NCI-H146 (cell line): ENCODE measurements around the gene ZFYVE26.
"Not testable (repeated sequence)": the region's sequence is repeated elsewhere in the genome, so short reads cannot be mapped to it uniquely, and the experiment has no call there.

Source experiments
- DNase-seq: peaks from one replicate; lab custom pipeline; 2025; lab: John Stamatoyannopoulos, UW

The ZFYVE26 gene

DNA sequence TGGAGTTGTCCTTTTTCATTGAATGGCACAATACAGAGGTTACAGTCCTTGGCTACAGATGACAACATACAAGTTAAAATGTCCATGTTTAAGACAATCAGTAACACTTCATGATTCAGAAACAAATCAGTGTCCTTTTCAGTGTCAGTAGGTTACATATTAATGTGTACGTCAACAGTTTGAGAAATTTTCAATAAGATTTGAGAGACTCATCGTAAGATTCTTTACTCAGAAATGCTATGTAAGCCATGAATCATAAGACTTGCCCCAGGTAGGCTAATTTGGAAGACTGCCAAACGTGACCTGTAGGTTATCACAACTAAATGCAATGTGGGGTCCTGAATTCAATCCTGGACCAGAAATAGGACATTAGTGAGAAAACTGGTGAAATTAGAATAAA is 111.2 kb downstream of the ZFYVE26 start:
- no peak for DNase-seq

DNA sequence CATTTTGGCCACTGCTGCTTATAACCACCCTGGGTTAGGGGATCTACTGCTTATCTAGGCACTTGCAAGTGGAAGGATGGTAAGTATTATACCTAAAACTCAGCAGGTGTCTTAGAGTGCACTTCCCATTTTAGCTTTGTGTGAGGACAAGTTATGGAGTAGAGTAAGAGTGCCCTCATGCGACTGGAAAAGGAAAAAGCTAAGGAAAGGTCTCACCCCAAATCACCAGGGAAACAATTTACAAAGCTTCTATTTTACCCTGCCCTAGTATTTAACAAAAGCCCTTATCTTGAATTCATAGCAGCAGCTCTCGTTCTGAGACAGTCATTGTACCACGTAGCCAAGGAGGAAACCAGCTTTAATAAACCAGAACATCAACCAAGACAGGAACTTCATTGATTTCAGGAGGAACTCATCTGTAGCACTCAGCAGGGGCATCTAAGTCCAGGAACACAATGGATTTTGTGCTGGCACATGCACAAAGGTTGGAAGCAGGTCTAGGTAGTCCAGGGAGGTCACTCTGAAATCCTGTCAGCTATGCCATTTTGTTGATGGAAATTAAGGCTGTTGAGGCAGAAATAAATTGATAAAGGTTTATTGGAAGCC is 111.8 kb downstream of the ZFYVE26 start:
- peak; percentile 50 for DNase-seq

DNA sequence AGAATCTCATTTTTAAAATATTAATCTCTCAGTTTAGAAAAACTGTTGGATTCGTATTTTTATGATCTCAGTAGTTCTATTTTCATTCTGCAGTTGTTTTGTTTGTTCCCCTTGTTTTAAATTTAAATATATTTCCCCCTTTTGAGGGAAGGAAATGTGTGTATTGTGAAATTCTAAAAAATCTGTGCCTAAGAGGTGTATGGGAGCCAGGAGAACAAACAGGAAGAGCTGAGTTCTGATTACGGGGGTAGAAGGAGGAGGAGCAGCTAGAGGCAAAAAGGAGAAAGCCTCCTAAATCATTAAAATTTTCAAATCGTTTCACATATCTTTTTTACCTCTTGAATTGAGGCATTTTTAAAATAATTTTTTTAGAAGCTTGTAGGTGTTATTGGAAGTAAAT is 112.4 kb downstream of the ZFYVE26 start:
- no peak for DNase-seq

DNA sequence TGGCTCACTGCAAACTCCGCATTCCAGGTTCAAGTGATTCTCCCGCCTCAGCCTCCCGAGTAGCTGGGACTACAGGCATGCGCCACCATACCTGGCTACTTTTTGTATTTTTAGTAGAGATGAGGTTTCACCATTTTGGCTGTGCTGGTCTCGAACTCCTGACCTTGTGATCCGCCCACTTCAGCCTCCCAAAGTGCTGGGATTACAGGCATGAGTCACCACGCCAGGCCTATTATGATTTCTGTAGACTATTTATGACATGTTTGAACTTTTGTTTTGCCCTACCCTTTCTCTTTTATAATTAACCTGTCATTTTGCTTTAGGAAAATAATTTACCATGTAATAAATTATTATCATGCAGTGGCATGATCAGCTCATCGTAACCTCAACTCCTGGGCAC is 114.9 kb downstream of the ZFYVE26 start, which contains the start of gene RDH12:
RDH12 (plus strand) TSS at position 395 of the 400 bp plus-strand sequence. CDS start 20,757 bp downstream, outside the sequence.
- not testable (repeated sequence) for DNase-seq

DNA sequence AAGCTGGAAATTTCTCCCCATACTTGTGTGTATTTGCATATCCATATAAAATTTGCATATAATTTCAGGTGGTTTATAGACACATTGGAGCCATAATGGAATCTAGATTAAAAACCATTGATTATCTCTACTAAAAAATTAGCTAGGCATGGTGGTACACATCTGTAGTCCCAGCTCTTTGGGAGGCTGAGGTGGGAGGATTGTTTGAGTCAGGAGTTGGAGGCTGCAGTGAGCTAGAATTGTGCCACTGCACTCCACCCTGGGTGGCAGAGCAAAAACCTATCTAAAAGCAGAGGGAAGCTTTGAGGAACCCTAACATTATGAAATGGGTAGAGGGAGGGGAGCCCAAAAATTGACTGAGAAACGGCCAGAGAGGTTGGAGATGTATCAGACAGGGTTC is 118.2 kb downstream of the ZFYVE26 start:
- no peak for DNase-seq

DNA sequence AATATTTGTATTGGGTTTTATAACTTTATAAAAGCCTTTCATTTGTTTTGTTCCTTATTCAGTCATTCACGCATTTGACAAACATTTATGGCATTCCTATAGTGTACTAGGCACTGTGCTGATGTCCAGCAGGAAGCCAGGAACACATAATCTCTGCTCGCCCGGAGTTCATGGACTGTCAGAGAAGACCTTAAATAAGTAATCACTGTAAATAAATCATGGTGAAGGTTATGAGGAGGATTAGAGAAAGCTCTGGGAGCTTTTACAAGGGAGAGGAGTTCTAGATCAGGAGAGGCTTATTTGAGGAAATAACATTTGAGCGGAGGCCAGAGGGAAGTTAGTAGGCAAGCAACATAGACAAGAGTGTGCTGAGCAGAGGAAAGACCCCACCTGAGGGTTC is 119.4 kb downstream of the ZFYVE26 start:
- DNase-seq, result no peak
